ENCODE measurements around the gene VPS35L.

The VPS35L gene

DNA sequence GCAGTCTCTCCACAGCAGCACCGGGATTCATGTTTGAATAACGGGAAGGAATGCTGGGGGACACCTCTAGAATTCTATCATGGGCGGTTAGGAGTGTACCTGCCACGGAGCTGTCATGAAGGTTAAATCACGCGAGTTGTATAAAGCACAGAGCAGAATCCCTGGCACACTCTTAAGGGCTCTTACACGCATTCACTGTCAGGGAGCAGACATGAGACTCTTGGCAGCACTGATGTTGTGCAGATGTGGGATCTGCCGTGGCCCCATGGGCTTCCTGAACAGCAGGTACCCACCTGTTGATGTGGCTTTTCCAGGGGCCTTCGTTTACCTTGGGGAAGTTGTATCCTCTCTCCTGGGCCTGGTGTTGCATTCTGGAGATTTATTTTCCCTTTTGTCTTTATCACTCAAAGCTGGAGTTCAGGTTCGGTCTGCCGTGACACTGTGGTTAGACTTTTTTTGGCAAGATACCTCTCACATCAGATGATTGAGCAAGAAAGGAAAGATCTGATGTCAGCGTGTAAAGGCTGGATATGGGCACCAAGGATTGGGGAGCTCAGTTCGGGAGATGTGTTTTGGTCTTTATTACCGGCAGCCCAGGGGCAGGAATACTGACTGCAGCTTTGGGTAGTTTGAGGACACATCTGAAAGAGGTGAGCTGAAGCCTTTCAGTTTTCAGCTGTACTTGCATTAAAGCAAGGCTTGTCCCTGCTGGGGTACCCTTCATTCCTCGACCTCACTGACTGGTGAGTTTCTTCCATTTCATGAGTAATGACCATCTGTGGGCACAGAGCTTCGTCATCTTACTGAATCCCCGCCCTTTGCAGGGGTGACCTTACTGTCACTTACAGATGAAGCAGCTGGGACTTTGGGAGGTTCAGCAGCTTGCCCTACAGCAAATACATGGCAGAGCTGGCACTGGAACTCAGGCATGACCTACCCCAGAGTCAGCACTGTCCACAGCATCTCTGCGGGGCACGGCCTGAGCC, 143.3 kb downstream of the VPS35L start:
- DNase-seq: no peak

DNA sequence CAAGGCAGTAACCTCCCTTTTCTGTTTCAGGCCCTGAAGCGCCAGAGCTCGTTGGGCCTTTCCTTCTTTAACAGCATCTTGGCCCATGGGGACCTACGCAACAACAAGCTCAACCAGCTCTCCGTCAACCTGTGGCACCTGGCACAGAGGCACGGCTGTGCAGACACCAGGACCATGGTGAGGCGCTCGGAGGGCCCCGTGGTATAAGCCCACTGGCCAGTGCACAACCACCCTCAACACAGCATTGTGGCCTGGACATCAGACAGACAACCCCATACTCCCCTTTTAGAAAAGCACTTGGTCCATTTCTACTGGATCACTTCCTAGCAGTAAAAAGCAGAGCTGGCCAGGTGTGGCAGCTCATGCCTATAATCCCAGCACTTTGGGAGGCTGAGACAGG, 144.0 kb downstream of the VPS35L start:
- no peak for DNase-seq

- peak; percentile 31 for DNase-seq
Measured at GRCh38 chr16:19700319-19700781, 144.8 kb downstream of the VPS35L start.

GRCh38 chr16:19701091-19701490, 145.6 kb downstream of the VPS35L start:
- no peak for DNase-seq

DNA sequence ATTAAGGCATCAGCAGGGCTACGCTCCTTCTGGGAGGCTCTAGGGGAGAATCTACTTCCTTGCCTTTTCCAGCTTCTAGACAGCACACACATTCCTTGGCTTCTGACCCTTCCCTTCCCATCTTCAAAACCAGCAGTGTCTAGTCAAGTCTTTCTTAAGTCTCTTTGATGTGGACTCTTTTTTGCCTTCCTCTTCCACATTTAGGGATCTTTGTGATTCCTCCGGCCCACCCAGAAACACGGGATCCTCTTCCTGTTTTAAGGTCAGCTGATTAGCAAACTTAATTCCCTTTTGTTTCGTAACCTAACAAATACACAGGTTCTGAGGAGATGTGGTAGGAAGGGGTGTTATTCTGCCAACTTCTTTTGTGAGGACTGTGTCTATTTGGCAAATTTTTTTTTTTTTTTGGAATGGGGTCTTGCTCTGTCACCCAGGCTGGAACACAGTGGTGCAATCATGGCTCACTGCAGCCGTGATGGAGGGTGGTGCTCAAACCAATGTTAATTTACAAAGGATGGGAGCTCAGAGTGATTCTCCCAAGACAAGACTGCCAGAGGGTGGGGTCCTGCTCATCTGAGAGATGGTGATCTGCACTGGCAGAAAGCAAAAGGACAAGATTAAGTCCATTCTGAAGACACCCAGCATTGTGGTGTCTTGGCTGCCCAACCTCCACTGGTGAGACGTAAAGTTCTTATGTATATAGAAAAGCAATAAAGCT, 147.8 kb downstream of the VPS35L start:
- no peak for DNase-seq

DNA sequence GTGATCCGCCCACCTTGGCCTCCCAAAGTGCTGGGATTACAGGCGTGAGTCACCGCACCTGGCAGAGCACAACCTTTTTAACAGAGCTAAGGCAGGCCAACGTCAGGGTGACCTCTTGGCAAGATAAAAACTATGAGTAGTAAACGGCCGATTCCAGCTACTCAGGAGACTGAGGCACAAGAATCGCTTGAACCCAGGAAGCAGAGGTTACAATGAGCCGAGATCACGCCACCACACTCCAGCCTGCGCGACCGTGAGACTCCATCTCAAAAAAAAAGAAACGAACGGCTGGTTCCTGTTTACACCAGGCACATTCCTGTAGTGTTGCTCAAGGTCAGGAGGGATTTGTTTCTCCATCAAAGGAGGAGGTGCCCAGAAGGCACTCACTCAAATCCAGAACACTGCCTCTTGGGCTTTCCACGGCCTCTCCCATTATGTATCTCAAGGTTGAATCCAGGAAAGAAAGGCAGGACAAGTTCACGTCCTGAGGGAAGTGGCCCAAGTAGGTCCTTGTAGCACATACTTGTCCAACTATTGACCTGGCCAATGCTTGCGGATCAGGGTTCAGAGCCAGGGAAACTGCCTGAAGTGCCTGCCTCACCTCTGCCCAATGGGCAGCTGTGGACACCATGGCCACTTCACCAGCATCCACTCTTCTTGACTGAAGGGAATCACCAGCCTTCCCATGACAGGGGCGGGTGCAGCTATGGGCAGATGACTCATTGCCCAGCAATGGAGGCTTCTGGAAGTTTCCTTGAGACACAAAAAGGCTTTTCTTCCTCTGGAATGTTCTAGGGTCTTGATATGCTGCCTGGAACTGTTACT, 149.0 kb downstream of the VPS35L start:
- DNase-seq: peak; percentile 62

GRCh38 chr16:19705146-19705501, 149.6 kb downstream of the VPS35L start:
- no peak for DNase-seq

DNA sequence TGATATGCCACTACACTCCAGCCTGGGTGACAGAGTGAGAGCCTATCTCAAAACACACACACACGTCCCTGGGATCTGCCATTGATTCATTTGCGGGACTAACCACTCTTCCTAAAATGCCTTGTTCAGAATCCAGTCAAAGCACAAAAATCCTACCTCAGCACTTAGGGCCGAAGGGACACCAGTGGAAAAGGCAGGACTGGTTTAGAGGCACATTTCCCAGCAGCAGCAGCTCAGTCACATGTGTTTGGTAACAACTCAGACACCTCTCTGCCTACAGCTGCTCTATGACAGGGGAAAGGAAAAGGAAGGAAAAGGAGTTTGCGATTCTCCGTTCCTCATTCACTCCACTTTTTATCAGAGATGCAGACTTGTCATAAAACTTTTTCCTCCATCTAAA, 150.3 kb downstream of the VPS35L start:
- no peak for DNase-seq

DNA sequence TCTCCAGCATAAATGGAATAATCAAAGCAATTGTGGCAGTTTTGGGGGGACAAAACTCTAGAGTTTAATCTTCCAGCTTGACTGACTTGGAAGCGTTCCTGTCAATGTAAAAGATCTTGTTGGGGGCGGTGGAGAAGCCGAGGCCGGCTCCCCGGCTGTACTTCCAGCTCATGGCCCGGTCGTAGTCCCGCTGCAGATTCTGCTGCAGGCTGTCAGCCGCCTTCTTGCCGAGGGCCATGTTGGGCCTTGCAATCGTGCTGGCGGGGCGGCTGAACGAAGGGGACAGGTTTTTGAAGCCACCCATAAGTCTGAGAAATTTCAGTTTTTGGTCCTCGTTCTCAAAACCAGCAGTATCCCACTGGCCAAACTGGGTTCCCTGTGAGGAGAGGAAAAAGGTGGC, 151.3 kb downstream of the VPS35L start:
- DNase-seq: no peak

DNA sequence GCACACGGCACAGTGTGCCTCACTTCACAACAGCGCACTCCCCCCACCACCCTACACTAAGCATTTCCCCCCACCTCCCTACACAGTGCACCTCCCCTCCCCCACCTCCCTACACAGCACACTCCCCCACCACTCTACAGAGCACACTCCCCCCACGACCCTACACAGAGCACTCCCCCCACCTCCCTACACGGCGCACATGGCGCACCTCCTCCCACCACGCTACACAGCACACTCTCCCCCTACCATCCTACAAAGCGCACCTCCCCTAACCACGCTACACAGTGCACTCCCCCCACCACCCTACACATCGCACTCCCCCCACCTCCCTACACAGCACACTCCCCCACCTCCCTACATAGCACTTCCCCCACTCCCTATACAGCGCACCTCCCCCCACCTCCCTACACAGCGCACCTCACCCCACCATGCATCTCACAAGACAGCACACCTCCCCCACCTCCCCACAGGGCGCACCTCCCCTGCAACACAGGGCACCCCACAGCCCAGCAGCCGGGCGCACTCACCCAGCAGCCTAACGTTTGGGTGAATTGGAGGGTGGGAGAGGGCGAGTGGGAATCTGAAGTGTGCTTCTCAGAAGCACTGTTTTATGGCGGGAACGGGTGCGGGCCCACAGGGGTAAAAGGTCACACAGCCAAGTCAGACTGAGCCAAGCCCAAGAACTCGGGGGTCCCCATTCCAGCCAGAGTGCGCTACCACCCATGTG, 152.2 kb downstream of the VPS35L start:
- no peak for DNase-seq

- no peak for DNase-seq
Measured at GRCh38 chr16:19708296-19709205, 153.0 kb downstream of the VPS35L start.

- DNase-seq: no peak
Measured at GRCh38 chr16:19709381-19710136, 154.1 kb downstream of the VPS35L start.

DNA sequence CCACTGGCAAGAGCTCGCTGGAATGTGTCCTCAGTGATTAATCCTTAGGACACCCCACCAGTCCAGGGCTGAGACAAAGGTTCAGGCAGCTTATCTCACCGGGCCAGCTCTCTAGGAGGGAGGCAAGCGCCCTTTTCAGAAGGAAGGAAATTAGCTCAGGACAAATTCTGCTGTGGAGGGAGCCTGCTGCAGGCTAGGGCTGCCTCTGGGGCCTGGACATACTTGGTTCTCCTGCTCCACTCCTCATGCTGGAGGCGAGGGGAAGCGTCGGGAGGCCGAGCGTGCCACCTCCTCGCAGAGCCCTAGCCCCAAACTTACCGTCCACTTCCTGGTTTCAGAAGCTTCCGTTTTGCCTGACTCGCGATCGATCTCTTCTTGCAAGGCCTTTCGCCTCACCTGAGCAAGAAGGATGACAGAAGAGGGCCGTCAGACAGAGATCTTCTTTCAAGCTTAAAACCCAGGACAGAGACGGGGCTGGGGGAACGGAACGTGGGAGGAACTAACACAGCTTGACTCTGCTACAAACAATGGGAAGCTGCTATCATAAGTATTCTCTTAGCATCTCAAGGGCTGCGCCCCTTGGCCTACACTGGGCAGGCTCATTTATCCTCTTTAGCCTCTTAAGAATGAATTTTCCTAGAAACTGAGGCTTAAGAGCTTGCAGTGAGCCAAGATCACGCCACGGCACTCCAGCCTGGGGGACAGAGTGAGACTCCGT, 154.8 kb downstream of the VPS35L start:
- no peak for DNase-seq

DNA sequence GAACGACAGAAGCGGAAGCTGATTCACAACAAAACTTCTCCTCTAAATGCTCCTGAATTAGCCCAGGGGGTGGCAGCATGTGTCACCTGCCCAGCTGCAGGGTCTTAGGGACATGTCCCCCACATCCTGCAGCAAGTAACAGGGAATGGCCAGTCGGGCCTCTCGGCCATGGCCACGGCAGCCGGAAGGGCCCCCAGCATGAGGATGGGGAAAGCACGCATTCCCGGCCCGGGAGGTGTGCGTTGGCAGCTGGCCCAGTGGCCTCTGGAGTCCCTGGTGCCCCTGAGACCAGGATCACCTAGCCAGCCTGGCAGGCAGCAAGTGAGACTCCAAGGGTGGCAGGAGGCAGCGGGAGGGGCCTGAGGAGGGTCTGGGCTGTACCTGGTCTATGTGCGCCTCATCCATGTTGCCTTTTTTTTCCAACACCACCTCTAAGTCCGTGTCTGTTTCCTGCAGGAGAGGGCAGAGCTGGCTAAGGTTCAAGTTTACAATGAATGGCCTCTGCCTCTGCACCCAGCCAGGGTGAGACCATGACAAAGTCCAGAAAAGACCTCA, 155.6 kb downstream of the VPS35L start:
- no peak for DNase-seq

DNA sequence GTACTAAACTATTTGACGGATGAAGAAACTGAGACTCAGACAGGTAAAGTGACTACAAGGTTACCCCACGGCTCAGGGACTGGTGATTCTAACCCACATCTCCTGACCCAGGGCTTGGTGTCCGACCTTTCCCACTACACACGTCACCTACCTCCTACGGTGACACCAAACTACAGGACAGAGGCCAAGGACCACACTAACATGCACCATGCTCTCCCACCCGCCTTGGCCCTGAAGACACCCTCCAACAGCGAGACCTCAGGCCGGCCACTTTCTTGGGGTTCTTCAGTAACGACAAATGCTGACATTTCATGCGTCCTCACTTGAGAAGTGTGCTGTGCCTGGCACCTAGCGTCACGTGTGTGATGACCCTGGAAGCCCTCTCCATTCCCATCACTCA, 156.1 kb downstream of the VPS35L start:
- DNase-seq: no peak

DNA sequence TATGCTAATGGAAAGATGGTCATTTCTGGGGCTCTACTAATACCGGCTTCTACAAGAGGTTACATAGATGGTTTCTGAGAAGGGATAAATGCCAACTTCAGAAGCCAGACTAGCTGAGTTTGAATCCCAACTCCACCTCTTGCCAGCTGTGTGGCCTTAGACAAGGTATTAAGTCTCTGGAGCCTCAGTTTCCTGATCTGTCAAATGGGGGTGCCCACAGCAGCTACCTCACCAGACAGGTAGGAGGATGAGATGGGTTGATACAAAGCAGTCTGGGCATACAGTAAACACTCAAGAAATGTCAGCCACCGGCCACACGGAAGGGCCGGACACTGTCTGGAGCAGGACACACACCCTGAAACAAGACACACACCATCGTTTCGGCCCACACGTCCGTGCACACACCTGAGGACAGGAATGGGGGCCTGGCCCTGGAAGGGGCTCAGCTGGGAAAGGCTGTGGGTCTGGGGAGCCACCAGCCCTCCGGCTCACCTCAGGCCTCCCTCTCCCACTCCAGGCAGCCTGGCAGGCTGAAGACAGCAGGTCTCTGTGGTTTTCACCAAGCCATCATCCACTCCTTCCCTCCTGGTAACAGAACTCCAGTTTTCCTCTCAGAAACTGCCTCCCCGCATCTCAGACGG, 157.0 kb downstream of the VPS35L start:
- no peak for DNase-seq

GRCh38 chr16:19713697-19714096, 158.2 kb downstream of the VPS35L start:
- no peak for DNase-seq

GRCh38 chr16:19715566-19715965, 160.1 kb downstream of the VPS35L start:
- no peak for DNase-seq

- DNase-seq: no peak
Measured at GRCh38 chr16:19716183-19716582, 160.7 kb downstream of the VPS35L start.
